Cardiac muscle cell (in vitro differentiated cells and primary cell): Measurements from ENCODE around the gene ALK. TPM values are rescaled to one million over a fixed set of nuclear protein-coding genes. Genes with fewer than 3 reads are reported as not detected.

Source experiments
- DNase-seq, 2 donors: peaks; one replicate each; pipeline versions ENCODE4 v3.0.0 to v3.0.0-alpha.2; 2010 to 2017; ENCODE audit warnings: low read depth in 1 of 2, low spot score in 1 of 2
- H3K27ac ChIP-seq: fragments of 200-600 bp; sonication (generic); 2 replicates; pipeline ENCODE4 v1.5.1; 2016
- H3K27me3 ChIP-seq: fragments of 200-600 bp; sonication (generic); 2 replicates; pipeline ENCODE4 v1.6.0; 2016; ENCODE audit warnings: control low read depth
- H3K36me3 ChIP-seq: fragments of 200-600 bp; sonication (generic); 2 replicates; pipeline ENCODE4 v1.5.1; 2016; ENCODE audit warnings: control low read depth
- H3K4me1 ChIP-seq: fragments of 200-600 bp; sonication (generic); 2 replicates; pipeline ENCODE4 v1.8.1; 2017; ENCODE audit warnings: low read depth, mild to moderate bottlenecking, mixed run types
- H3K4me3 ChIP-seq: fragments of 200-600 bp; sonication (generic); 2 replicates; pipeline ENCODE4 v1.5.1; 2016; ENCODE audit warnings: mild to moderate bottlenecking
- H3K9me3 ChIP-seq: fragments of 200-600 bp; sonication (generic); 2 replicates; pipeline ENCODE4 v1.5.1; 2017; ENCODE audit warnings: low read depth, mild to moderate bottlenecking, control low read depth
- polyA plus RNA-seq: library from polyadenylated mRNA; unstranded; fragments of >200 nt; fragmentation: Nextera tagmentation; extraction: Ambion mirVana; gene quantifications from 2 replicates; pipeline ENCODE4 v1.2.1, GENCODE V29; 2016
- total RNA-seq: library from RNA; depleted of rRNA; stranded (reverse); fragments of >200 nt; gene quantifications from 2 replicates; pipeline ENCODE4 v1.2.3, GENCODE V29; 2016
- TF ChIP-seq, protein P1 (sequence below): IDR thresholded peaks from 2 replicates; pipeline ENCODE4 v1.5.1; 2012; ENCODE audit warnings: low read depth, mild to moderate bottlenecking, low read length

ALK gene
- total and polyA plus RNA-seq, 2 experiments from 2014 or later: 1.8 to 4.3 TPM

DNA sequence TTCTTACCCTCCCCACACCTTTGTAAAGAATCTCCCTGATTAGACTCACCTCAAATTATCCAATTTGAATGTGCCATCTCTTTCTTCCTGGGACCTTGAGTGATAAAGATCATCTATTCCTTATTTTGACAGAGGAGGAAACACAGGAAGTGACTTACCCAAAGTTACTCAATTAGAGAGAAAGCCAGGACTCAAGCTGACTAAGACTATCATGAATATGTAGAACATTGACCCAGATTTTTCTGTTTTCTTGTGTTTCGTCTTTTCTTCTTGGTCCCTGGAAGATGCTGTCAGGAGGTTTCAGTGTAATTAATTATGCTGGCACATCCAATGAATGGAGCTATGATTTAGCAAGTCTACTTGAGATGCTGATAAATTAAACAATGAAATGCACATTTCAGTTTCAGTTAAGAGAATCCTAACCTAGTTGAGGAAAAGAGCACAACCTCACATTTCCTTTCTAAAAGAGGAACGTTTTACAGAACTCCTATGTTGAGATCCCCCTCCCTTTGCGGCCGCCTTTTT lies 425.8 kb downstream of the ALK start:
- no peak overlapping the region for H3K4me3 ChIP-seq
- no peaks in the 10 kb centered on the region for H3K27me3 ChIP-seq
- peak in 1 of 2 donors; percentile 1 for DNase-seq
- no peaks in the 10 kb centered on the region for H3K9me3 ChIP-seq
- no peak overlapping the region for H3K27ac ChIP-seq
- H3K36me3 ChIP-seq: no peaks in the 10 kb centered on the region
- H3K4me1 ChIP-seq: no peaks in the 10 kb centered on the region
- TF ChIP-seq, protein P1, sequence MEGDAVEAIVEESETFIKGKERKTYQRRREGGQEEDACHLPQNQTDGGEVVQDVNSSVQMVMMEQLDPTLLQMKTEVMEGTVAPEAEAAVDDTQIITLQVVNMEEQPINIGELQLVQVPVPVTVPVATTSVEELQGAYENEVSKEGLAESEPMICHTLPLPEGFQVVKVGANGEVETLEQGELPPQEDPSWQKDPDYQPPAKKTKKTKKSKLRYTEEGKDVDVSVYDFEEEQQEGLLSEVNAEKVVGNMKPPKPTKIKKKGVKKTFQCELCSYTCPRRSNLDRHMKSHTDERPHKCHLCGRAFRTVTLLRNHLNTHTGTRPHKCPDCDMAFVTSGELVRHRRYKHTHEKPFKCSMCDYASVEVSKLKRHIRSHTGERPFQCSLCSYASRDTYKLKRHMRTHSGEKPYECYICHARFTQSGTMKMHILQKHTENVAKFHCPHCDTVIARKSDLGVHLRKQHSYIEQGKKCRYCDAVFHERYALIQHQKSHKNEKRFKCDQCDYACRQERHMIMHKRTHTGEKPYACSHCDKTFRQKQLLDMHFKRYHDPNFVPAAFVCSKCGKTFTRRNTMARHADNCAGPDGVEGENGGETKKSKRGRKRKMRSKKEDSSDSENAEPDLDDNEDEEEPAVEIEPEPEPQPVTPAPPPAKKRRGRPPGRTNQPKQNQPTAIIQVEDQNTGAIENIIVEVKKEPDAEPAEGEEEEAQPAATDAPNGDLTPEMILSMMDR: no peak

DNA sequence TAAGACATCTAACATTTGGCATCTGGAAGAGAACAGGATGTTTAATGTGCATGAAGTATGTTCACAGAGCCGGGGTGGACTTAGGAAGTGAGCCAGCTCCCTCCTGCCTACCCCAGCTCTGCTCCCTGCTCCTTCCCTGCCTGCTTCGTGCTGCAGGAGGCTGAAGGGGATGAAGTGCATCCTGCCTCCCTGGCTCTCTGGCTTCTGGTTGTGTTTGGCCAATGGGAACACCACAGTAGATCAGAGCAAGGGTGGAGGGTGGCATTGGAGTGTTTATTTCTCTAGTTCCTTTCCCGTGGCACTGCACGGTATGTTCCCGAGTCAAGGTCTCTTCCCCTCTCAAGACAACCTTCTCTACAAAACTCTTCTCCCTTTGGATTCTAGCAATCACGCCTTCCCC lies 426.3 kb downstream of the ALK start:
- DNase-seq: no peak
- Histone ChIP-seq H3K4me1 (no peaks in the 10 kb centered on the region), H3K36me3 (no peaks in the 10 kb centered on the region), H3K27ac (no peak overlapping the region), H3K9me3 (no peaks in the 10 kb centered on the region), H3K4me3 (no peak overlapping the region), H3K27me3 (no peaks in the 10 kb centered on the region)
- TF ChIP-seq, protein P1: no peak

DNA sequence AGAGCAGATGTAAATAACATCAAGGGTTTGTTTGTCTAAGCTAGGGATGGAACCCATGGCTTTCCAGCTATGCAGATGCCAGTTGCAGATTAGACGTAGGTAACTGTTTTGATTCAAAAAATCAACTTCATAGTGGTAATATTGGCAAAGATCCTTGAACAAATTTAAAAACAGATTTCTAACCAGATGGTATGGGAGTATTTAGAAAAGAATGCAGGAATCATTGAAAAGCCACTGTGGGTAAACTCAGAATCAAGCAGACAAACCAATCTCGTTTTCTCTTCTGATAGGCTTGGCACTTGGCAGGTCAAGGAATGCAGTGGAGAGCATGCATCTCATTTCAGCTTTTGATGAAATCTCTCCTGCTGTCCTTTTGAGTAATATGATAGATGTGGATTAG lies 428.7 kb downstream of the ALK start:
- Histone ChIP-seq H3K36me3 (no peaks in the 10 kb centered on the region), H3K27me3 (no peaks in the 10 kb centered on the region), H3K27ac (no peak overlapping the region), H3K4me3 (no peak overlapping the region), H3K9me3 (no peaks in the 10 kb centered on the region), H3K4me1 (no peaks in the 10 kb centered on the region)
- TF ChIP-seq, protein P1: no peak
- no peak for DNase-seq

DNA sequence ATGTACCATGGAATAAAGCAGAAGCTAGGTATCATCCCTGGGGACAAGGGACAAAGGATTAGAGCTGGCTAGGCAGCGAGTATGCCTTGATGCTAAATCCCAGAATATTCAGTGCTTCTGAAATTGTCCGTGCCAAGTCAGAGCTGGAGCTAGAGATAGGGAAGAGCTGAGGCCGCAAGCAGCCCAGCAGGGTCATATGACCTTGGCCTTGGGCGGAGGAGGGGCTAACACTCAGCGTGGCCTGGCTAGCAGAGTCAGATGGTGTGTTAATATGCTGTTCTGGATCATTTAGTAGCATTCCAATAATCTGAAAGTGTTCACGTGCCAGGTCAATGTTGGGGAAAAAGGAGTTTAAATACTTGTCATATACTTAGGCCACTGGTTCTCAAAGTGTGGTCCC lies 431.3 kb downstream of the ALK start:
- no peaks in the 10 kb centered on the region for H3K4me1 ChIP-seq
- H3K27me3 ChIP-seq: no peaks in the 10 kb centered on the region
- TF ChIP-seq, protein P1: no peak
- H3K4me3 ChIP-seq: no peak overlapping the region
- H3K27ac ChIP-seq: no peak overlapping the region
- H3K36me3 ChIP-seq: no peaks in the 10 kb centered on the region
- H3K9me3 ChIP-seq: no peaks in the 10 kb centered on the region
- DNase-seq: no peak

DNA sequence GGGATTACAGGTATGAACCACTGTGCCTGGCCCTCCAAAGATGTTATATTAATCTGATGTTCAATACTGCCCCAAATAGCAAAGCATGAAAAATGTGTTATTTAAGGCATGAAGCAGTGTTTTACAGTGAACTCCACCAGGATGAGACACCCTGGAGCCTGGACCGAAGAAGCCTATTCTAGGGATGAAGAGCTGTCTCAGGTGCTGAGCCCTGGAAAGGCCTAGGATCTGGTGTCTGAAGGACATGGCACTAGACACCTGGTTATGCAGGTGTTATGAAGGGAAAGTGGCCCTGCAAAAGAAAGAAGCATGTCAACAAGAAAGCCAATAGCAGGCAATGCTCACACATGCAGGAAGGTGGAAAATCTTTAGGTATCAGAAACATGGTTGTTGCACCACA lies 431.8 kb downstream of the ALK start:
- Histone ChIP-seq H3K9me3 (no peaks in the 10 kb centered on the region), H3K27me3 (no peaks in the 10 kb centered on the region), H3K27ac (no peak overlapping the region), H3K36me3 (no peaks in the 10 kb centered on the region), H3K4me1 (no peaks in the 10 kb centered on the region), H3K4me3 (no peak overlapping the region)
- no peak for DNase-seq
- TF ChIP-seq, protein P1: no peak

DNA sequence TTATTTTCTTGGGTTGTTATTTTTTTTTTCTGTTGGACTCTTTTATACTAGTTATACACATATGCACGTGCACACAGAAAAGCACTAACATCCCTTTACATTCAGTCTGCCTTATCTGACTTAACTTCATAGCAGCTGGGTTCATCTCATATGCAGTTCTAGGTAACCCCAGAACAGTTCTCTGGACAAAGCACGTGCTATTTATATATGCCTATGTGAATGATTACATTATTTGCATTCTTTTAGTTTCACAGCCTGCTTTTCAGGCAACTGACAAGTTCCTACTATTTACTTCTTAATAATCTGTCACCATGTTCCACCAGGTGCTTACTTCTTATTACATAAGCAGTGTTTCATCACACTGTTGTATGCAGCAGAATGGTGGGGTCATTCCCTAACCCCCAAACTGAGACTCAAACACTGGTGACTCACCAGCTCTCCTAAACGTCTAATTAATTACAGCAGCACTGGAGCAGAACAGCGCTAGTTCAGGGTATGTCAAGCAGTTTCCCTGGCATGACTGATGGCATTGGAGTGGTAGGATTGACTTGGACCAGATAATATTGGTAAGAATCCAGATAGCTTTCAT lies 433.3 kb downstream of the ALK start:
- Histone ChIP-seq H3K27ac (no peak overlapping the region), H3K4me3 (no peak overlapping the region), H3K4me1 (no peaks in the 10 kb centered on the region), H3K36me3 (no peaks in the 10 kb centered on the region), H3K27me3 (no peaks in the 10 kb centered on the region), H3K9me3 (no peaks in the 10 kb centered on the region)
- no peak for DNase-seq
- TF ChIP-seq, protein P1: no peak
